HCT116 (cell line): ENCODE results near the gene SLC39A10.

Experiments used
- EZH2 ChIP-seq: fragments of 200-600 bp; sonication (generic); IDR thresholded peaks from 2 replicates; pipeline ENCODE4 v1.6.1; 2017; ENCODE audit warnings: antibody characterized with exemption, mixed run types
- JUND ChIP-seq: IDR thresholded peaks from 2 replicates; pipeline ENCODE4 v1.6.1; 2012
- POLR2A ChIP-seq: IDR thresholded peaks from 2 replicates; pipeline ENCODE4 v1.7.0; 2011; ENCODE audit warnings: borderline replicate concordance; ENCODE audit not compliant: insufficient read depth, insufficient read length; ENCODE audit errors: extremely low read depth
- POLR2AphosphoS5 ChIP-seq: IDR thresholded peaks from 2 replicates; pipeline ENCODE4 v1.6.1; 2011; ENCODE audit warnings: mild to moderate bottlenecking, low read depth, low read length, moderate library complexity
- SIN3A ChIP-seq: IDR thresholded peaks from 2 replicates; pipeline ENCODE4 v1.6.1; 2012; ENCODE audit warnings: low read depth
- YY1 ChIP-seq: IDR thresholded peaks from 2 replicates; pipeline ENCODE4 v1.6.1; 2011; ENCODE audit warnings: low read length, low read depth, moderate library complexity, mild to moderate bottlenecking; ENCODE audit not compliant: insufficient replicate concordance; ENCODE audit errors: extremely low read depth
- ZFX ChIP-seq: fragments of 450-650 bp; IDR thresholded peaks from 2 replicates; pipeline ENCODE4 v1.6.1; 2017
- ZNF274 ChIP-seq: fragments of 200-500 bp; sonication (Bioruptor generic); IDR thresholded peaks from 2 replicates; pipeline ENCODE4 v1.6.1; 2014; ENCODE audit warnings: mild to moderate bottlenecking, low read depth, low read length, inconsistent platforms
- TF ChIP-seq, protein P1 (sequence below), 3 experiments: fragments of 200-600 bp in 1 of 3; sonication (generic) in 1 of 3; IDR thresholded peaks in 2 of 3; conservative IDR thresholded peaks in 1 of 3; 2 replicates each; pipeline ENCODE4 v1.5.1; 2012 to 2017; ENCODE audit warnings: low read depth in 2 of 3, low read length in 2 of 3, antibody characterized with exemption in 1 of 3, borderline replicate concordance in 1 of 3, control low read depth in 1 of 3, mild to moderate bottlenecking in 1 of 3, mixed read lengths in 1 of 3, mixed run types in 1 of 3, moderate library complexity in 1 of 3; ENCODE audit not compliant: insufficient read depth in 1 of 3
- TF ChIP-seq, protein P2 (sequence below): IDR thresholded peaks from 2 replicates; pipeline ENCODE4 v1.6.1; 2012

DNA sequence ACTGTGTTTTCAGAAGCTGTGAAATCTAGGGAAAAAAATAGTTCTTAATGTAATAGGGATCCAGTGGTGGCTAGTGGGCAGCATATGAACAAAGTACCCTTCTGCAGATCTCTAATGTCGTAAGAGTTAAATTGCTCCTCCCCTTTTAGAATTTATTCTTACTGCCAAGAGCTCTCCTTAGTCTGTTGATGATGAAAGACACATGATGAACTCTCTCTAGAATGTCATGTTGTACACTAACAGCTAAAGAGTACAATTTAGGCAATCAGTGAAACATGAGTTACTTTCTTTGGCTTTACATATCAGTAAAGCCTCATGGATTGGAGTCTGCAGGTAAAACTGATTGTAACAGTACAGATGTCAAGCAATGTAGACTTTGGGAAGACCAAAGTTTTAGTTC is 84.2 kb downstream of the SLC39A10 start:
- TF ChIP-seq, protein P1, sequence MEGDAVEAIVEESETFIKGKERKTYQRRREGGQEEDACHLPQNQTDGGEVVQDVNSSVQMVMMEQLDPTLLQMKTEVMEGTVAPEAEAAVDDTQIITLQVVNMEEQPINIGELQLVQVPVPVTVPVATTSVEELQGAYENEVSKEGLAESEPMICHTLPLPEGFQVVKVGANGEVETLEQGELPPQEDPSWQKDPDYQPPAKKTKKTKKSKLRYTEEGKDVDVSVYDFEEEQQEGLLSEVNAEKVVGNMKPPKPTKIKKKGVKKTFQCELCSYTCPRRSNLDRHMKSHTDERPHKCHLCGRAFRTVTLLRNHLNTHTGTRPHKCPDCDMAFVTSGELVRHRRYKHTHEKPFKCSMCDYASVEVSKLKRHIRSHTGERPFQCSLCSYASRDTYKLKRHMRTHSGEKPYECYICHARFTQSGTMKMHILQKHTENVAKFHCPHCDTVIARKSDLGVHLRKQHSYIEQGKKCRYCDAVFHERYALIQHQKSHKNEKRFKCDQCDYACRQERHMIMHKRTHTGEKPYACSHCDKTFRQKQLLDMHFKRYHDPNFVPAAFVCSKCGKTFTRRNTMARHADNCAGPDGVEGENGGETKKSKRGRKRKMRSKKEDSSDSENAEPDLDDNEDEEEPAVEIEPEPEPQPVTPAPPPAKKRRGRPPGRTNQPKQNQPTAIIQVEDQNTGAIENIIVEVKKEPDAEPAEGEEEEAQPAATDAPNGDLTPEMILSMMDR (IDR thresholded peaks at IDR 0.05 in 2 of 3, conservative IDR thresholded peaks at IDR 0.05 in 1 of 3; ENCODE audit: borderline replicate concordance in 1 of 3, insufficient read depth in 1 of 3, low read depth in 2 of 3, low read length in 2 of 3): no peak
- TF ChIP-seq ZNF274 (no peak), EZH2 (no peak), ZFX (no peak), SIN3A (no peak), POLR2A (no peak), YY1 (no peak), JUND (no peak), POLR2AphosphoS5 (no peak)
- TF ChIP-seq, protein P2, sequence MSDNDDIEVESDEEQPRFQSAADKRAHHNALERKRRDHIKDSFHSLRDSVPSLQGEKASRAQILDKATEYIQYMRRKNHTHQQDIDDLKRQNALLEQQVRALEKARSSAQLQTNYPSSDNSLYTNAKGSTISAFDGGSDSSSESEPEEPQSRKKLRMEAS: no peak
